PC-9 (cell line): Measurements from ENCODE around the gene USP13. TPM values are rescaled to one million over a fixed set of nuclear protein-coding genes. Genes with fewer than 3 reads are reported as not detected.

Experiments used
- BruUV-seq: library from RNA; stranded (reverse); fragments of 400-500 nt; replicated peaks from 2 replicates; lab custom pipeline; 2021; lab: Mats Ljungman, UMichigan
- CTCF ChIA-PET: fragments of 300-600 bp; sonication (Branson Sonifier 250); formaldehyde crosslinking; loops from one replicate; lab custom pipeline; 2022; ENCODE audit warnings: antibody characterized with exemption; lab: Charles Lee
- POLR2A ChIA-PET: fragments of 300-600 bp; sonication (Branson Sonifier 250); formaldehyde crosslinking; loops from one replicate; lab custom pipeline; 2022; ENCODE audit warnings: antibody characterized with exemption; ENCODE audit not compliant: unreplicated experiment; lab: Charles Lee
- DNase-seq, 2 experiments: peaks; one replicate each; pipeline versions ENCODE4 v3.0.0 to v3.0.0-alpha.2; 2015 to 2022; ENCODE audit warnings: mixed read lengths in 1 of 2
- H2AFZ ChIP-seq: fragments of 200-600 bp; sonication (generic); 2 replicates; pipeline ENCODE4 v1.8.1; 2017; ENCODE audit warnings: antibody characterized with exemption
- H3F3A ChIP-seq: fragments of 200-600 bp; sonication (generic); 2 replicates; pipeline ENCODE4 v1.8.1; 2017; ENCODE audit warnings: antibody characterized with exemption, mild to moderate bottlenecking, low read depth; ENCODE audit not compliant: insufficient read depth
- H3K27ac ChIP-seq: fragments of 200-600 bp; sonication (generic); 2 replicates; pipeline ENCODE4 v1.6.1; 2016; ENCODE audit warnings: mixed run types
- H3K27me3 ChIP-seq: fragments of 200-600 bp; sonication (generic); 2 replicates; pipeline ENCODE4 v1.6.1; 2016; ENCODE audit warnings: low read depth, mixed run types; ENCODE audit not compliant: insufficient read depth
- H3K36me3 ChIP-seq: fragments of 200-600 bp; sonication (generic); 2 replicates; pipeline ENCODE4 v1.6.1; 2016; ENCODE audit warnings: low read depth, mixed run types
- H3K4me1 ChIP-seq: fragments of 200-600 bp; sonication (generic); replicated peaks from 2 replicates; pipeline ENCODE4 v1.6.1; 2016; ENCODE audit warnings: mixed run types; ENCODE audit not compliant: insufficient read depth
- H3K4me2 ChIP-seq: fragments of 200-600 bp; sonication (generic); 2 replicates; pipeline ENCODE4 v1.6.1; 2017; ENCODE audit warnings: mixed run types
- H3K4me3 ChIP-seq: fragments of 200-600 bp; sonication (generic); 2 replicates; pipeline ENCODE4 v1.6.1; 2016; ENCODE audit warnings: mixed run types
- H3K79me2 ChIP-seq: fragments of 200-600 bp; sonication (generic); 2 replicates; pipeline ENCODE4 v1.6.1; 2017; ENCODE audit warnings: low read depth, mixed run types
- H3K9me2 ChIP-seq: fragments of 200-600 bp; sonication (generic); 2 replicates; pipeline ENCODE4 v1.8.1; 2017; ENCODE audit warnings: mild to moderate bottlenecking; ENCODE audit not compliant: insufficient read depth
- H3K9me3 ChIP-seq: fragments of 200-600 bp; sonication (generic); 2 replicates; pipeline ENCODE4 v1.8.1; 2016; ENCODE audit warnings: low read depth; ENCODE audit not compliant: insufficient read depth
- H4K20me1 ChIP-seq: fragments of 200-600 bp; sonication (generic); 2 replicates; pipeline ENCODE4 v1.8.1; 2017; ENCODE audit not compliant: insufficient read depth
- EZH2 ChIP-seq: fragments of 200-600 bp; sonication (generic); IDR thresholded peaks from 2 replicates; pipeline ENCODE4 v1.8.0; 2017; ENCODE audit warnings: antibody characterized with exemption, low read depth
- intact Hi-C: fragments of 100-400 bp; cut with micrococcal nuclease; formaldehyde crosslinking; loops from one replicate; pipeline ENCODE4 v1.10.0; 2022; ENCODE audit not compliant: unreplicated experiment
- total RNA-seq: library from RNA; stranded (reverse); gene quantifications from 2 replicates; pipeline ENCODE4 v1.2.3, GENCODE V29; 2021
- TF ChIP-seq, protein P1 (sequence below): fragments of 200-600 bp; sonication (generic); conservative IDR thresholded peaks from 2 replicates; pipeline ENCODE4 v1.6.1; 2017; ENCODE audit warnings: mixed run types, antibody characterized with exemption, mild to moderate bottlenecking, moderate library complexity

Gene USP13
- total RNA-seq, 1 experiment from 2014 or later: 24.7 TPM

DNA sequence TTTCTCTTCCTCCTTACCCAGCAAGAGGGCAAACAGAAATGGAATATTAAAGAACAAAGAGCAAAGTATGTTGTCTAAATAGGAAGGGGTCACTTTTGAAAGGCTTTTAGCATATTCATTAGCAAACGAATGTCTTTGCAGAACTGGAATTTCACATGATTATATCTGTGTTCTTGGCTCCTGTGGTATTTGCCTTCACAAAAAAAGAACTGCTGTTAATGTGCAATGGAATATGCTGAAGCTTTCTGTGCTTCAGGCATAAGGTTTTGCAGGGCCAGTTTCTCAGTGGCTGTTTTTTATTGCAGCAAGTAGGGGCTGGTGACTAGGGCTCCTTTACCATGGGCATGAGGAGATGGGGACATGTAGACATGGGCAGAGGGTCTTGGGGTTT lies 173.4 kb downstream of the USP13 start:
- peak overlapping the region; percentile 7; the same call in 1 of the 2 replicates for H2AFZ ChIP-seq
- no peak overlapping the region for H3K4me3 ChIP-seq
- ChIA-PET POLR2A (no interaction called here), CTCF (no interaction called here)
- no peak overlapping the region for H3K27ac ChIP-seq
- H3K4me2 ChIP-seq: no peak overlapping the region
- no peaks in the 10 kb centered on the region for H3K36me3 ChIP-seq
- no peaks in the 10 kb centered on the region for H3K4me1 ChIP-seq
- intact Hi-C loops: loop anchor here (10.0 kb wide), 1 partner anchor 589 kb away; no protein-coding TSS in a partner anchor
- H3K9me3 ChIP-seq: no peaks in the 10 kb centered on the region
- no peak for DNase-seq
- no peaks in the 10 kb centered on the region for H3K27me3 ChIP-seq
- TF ChIP-seq EZH2: no peak
- TF ChIP-seq, protein P1, sequence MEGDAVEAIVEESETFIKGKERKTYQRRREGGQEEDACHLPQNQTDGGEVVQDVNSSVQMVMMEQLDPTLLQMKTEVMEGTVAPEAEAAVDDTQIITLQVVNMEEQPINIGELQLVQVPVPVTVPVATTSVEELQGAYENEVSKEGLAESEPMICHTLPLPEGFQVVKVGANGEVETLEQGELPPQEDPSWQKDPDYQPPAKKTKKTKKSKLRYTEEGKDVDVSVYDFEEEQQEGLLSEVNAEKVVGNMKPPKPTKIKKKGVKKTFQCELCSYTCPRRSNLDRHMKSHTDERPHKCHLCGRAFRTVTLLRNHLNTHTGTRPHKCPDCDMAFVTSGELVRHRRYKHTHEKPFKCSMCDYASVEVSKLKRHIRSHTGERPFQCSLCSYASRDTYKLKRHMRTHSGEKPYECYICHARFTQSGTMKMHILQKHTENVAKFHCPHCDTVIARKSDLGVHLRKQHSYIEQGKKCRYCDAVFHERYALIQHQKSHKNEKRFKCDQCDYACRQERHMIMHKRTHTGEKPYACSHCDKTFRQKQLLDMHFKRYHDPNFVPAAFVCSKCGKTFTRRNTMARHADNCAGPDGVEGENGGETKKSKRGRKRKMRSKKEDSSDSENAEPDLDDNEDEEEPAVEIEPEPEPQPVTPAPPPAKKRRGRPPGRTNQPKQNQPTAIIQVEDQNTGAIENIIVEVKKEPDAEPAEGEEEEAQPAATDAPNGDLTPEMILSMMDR: no peak
- H3K9me2 ChIP-seq: 0 out of 2 replicates have a peak, but pooled peaks cover 4% of the 10 kb centered on the region
- H3K79me2 ChIP-seq: no peaks in the 10 kb centered on the region
- H4K20me1 ChIP-seq: no peaks in the 10 kb centered on the region
- H3F3A ChIP-seq: no peaks in the 10 kb centered on the region
- no TSS peak for BruUV-seq

DNA sequence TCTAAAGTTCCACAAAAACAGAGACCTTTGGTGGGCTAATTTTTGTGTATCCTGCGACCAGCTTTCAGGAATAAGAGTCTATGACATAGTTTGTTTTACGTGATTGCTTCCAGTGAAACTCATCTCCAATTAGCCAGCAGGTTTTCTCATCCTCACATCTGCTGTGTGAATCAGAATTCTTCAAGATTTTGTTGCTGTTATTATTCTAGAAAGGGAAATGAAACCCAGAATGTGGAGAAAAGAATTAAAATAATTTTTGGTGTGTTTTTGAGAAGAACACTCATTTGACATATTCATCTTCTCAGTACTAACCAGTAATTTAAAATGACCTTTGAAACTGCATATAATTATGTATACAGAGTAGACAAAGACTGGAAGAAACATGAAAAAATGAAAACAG lies 175.9 kb downstream of the USP13 start:
- H3K9me2 ChIP-seq: no peaks in the 10 kb centered on the region
- H3K4me2 ChIP-seq: no peak overlapping the region
- intact Hi-C loops: loop anchor here (10.0 kb wide), 1 partner anchor 586 kb away; no protein-coding TSS in a partner anchor
- no peaks in the 10 kb centered on the region for H3K27me3 ChIP-seq
- H3F3A ChIP-seq: no peaks in the 10 kb centered on the region
- no peak for TF ChIP-seq EZH2
- TF ChIP-seq, protein P1: no peak
- H3K4me3 ChIP-seq: no peak overlapping the region
- ChIA-PET CTCF (no interaction called here), POLR2A (no interaction called here)
- DNase-seq: no peak
- no peaks in the 10 kb centered on the region for H3K9me3 ChIP-seq
- H3K36me3 ChIP-seq: no peaks in the 10 kb centered on the region
- H3K79me2 ChIP-seq: no peaks in the 10 kb centered on the region
- no TSS peak for BruUV-seq
- H3K4me1 ChIP-seq: no peaks in the 10 kb centered on the region
- no peaks in the 10 kb centered on the region for H4K20me1 ChIP-seq
- no peak overlapping the region for H3K27ac ChIP-seq
- H2AFZ ChIP-seq: no peak overlapping the region; the same call in 1 of the 2 replicates

DNA sequence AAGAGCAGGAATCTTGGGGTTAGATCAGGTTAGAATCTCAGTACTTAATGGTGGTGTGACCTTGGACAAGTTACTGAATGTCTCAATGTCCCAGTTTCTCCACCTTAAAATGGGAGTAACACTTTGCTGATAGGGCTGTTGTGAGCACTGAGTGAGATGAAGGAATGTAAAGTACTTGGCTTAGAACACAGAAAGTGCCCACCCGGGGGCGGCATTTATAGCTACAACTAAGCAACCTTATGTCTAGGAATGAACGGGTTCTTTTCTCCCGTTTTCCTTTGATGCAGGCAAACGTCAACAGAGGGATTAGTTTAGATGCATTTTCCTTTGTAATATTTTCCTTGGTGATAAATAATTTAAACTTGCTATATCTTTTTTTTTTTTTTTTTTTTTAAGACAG lies 176.6 kb downstream of the USP13 start:
- BruUV-seq: no TSS peak
- ChIA-PET POLR2A (no interaction called here), CTCF (no interaction called here)
- Histone ChIP-seq H3K27ac (no peak overlapping the region), H3K4me3 (no peak overlapping the region), H3K4me1 (no peaks in the 10 kb centered on the region), H3K79me2 (no peaks in the 10 kb centered on the region), H3K9me2 (no peaks in the 10 kb centered on the region), H4K20me1 (no peaks in the 10 kb centered on the region), H3F3A (no peaks in the 10 kb centered on the region), H3K4me2 (no peak overlapping the region), H3K27me3 (no peaks in the 10 kb centered on the region), H3K36me3 (no peaks in the 10 kb centered on the region), H3K9me3 (no peaks in the 10 kb centered on the region), H2AFZ (no peak overlapping the region)
- TF ChIP-seq, protein P1: no peak
- TF ChIP-seq EZH2: no peak
- no peak for DNase-seq
- intact Hi-C loops: loop anchor here (10.0 kb wide), 1 partner anchor 585 kb away; no protein-coding TSS in a partner anchor
